ENCODE measurements around the gene KIF3C. TPM values are rescaled to one million over a fixed set of nuclear protein-coding genes. Genes with fewer than 3 reads are reported as not detected.
A peak's percentile ranks its signal among the peaks of the same experiment; 100 is the strongest.

KIF3C gene
- total RNA-seq, 1 experiment from 2014 or later = 9.2 TPM

GRCh38 chr2:25877431-25878360 lies 104.6 kb downstream of the KIF3C start:
- H3K4me1 Mint-ChIP-seq (ENCODE audit: low read depth, unreplicated experiment) = peaks cover 30% of the 10 kb centered on the region
- H3K27me3 ChIP-seq (replicated peaks; ENCODE audit: control insufficient read depth, insufficient read depth, low read length) = no peaks in the 10 kb centered on the region
- peaks cover 31% of the 10 kb centered on the region for H3K36me3 Mint-ChIP-seq (ENCODE audit: insufficient read depth, unreplicated experiment)
- ChIA-PET CTCF (interaction anchor here (0.9 to 1.7 kb wide), 8 partner anchors 24 to 1426 kb away, joined by 3 to 15 read pairs (median 4); partner anchors contain the start of gene RAB10), POLR2A (interaction anchor here (0.5 to 1.8 kb wide), 8 partner anchors 9 to 134 kb away, joined by 3 to 16 read pairs (median 4); no protein-coding TSS in a partner anchor)
- peak overlapping the region; percentile 99 for H3K4me3 Mint-ChIP-seq (ENCODE audit: unreplicated experiment)
- H3K9me3 Mint-ChIP-seq (ENCODE audit: unreplicated experiment) = no peaks in the 10 kb centered on the region
- peak; percentile 72 to 74 for DNase-seq
- TF ChIP-seq, protein P1, sequence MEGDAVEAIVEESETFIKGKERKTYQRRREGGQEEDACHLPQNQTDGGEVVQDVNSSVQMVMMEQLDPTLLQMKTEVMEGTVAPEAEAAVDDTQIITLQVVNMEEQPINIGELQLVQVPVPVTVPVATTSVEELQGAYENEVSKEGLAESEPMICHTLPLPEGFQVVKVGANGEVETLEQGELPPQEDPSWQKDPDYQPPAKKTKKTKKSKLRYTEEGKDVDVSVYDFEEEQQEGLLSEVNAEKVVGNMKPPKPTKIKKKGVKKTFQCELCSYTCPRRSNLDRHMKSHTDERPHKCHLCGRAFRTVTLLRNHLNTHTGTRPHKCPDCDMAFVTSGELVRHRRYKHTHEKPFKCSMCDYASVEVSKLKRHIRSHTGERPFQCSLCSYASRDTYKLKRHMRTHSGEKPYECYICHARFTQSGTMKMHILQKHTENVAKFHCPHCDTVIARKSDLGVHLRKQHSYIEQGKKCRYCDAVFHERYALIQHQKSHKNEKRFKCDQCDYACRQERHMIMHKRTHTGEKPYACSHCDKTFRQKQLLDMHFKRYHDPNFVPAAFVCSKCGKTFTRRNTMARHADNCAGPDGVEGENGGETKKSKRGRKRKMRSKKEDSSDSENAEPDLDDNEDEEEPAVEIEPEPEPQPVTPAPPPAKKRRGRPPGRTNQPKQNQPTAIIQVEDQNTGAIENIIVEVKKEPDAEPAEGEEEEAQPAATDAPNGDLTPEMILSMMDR (IDR thresholded peaks at IDR 0.05; ENCODE audit: insufficient read depth in 1 of 2, low read depth in 1 of 2, low read length in 1 of 2, severe bottlenecking in 1 of 2, unreplicated experiment in 1 of 2) = no peak
- H3K4me3 ChIP-seq (ENCODE audit: low read depth, low read length) = peak overlapping the region; percentile 65
- H3K4me1 ChIP-seq = peaks cover 6% of the 10 kb centered on the region
- no peaks in the 10 kb centered on the region for H3K27me3 Mint-ChIP-seq (ENCODE audit: insufficient read depth, unreplicated experiment)
- H3K9me3 ChIP-seq = no peaks in the 10 kb centered on the region
- intact Hi-C loops (cut with micrococcal nuclease; ENCODE audit: unreplicated experiment) = loop anchor here (1.0 to 10.0 kb wide), 4 partner anchors 25 to 467 kb away; partner anchors contain the start of genes ADGRF3, RAB10 and SELENOI
- BruUV-seq (replicated peaks) = no TSS peak
- no peaks in the 10 kb centered on the region for H3K36me3 ChIP-seq (ENCODE audit: control insufficient read depth, insufficient read depth, low read length)
- peak overlapping the region; percentile 99 for H3K27ac Mint-ChIP-seq (ENCODE audit: unreplicated experiment)

Other genes starting within 250 kb of the KIF3C start
- gene ASXL2, start 104.0 kb downstream of the KIF3C start, total RNA-seq (2022) = 35.7 and 41.1 TPM in 2 replicates
- 203 and 213 TPM in 2 replicates for gene RAB10, start 51.6 kb upstream of the KIF3C start, total RNA-seq (2022)
- 15.6 and 23.6 TPM in 2 replicates for gene GAREM2, start 190.6 kb upstream of the KIF3C start, total RNA-seq (2022)